Activated T-cell treated with anti-CD3 and anti-CD28 coated beads for 48 hours (primary cell): Measurements from ENCODE around the gene BCAM.
"Not testable (repeated sequence)": the region's sequence is repeated elsewhere in the genome, so short reads cannot be mapped to it uniquely, and the experiment has no call there.

Source experiments
- DNase-seq: peaks from one replicate; pipeline ENCODE4 v3.0.0-alpha.2; 2020; ENCODE audit warnings: low read depth

BCAM gene, protein sequence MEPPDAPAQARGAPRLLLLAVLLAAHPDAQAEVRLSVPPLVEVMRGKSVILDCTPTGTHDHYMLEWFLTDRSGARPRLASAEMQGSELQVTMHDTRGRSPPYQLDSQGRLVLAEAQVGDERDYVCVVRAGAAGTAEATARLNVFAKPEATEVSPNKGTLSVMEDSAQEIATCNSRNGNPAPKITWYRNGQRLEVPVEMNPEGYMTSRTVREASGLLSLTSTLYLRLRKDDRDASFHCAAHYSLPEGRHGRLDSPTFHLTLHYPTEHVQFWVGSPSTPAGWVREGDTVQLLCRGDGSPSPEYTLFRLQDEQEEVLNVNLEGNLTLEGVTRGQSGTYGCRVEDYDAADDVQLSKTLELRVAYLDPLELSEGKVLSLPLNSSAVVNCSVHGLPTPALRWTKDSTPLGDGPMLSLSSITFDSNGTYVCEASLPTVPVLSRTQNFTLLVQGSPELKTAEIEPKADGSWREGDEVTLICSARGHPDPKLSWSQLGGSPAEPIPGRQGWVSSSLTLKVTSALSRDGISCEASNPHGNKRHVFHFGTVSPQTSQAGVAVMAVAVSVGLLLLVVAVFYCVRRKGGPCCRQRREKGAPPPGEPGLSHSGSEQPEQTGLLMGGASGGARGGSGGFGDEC

DNA sequence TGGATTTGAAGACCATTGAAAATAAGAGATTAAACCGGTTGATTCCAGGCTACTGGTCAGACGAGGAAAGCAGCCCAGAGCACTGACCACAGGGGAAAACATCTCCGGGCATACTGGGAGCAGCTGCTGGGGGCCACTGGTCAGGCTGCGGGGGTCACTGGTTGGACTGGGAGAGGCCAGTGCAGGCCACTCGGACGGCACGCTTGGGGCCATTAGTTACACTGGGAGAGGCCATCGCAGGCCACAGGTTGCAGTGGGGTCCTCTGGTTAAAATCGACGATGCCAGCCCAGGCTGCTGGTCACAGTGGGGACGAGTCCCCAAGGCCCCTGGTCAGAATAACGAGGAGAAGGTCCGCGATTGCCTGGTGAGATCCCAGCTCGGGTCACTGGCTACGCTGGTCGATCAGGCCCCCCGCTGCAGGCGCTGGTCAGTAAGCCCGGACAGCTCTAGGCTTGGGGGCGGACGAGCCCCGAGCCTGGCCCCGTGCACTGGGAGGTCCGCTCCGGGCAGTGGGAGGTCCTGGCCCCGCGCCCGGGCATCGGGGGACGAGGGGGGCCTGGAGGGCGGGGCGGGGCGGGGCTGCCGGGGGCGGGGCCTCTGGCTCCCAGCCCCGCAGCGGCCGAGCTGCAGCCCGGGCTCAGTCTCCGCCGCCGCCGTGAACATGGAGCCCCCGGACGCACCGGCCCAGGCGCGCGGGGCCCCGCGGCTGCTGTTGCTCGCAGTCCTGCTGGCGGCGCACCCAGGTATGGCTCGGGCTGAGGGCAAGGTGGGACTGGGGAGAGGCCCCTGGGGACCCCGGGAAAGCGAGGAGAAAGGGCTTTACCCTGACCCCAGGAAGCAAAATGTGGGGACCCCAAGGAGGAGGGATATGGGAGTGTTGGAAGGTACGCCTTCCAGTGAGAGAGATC lies at the start of gene BCAM:
TSS of gene BCAM (plus strand) at position 641 of the 909 bp plus-strand sequence. CDS start at position 663, 22 bp downstream.
- DNase-seq = no peak

DNA sequence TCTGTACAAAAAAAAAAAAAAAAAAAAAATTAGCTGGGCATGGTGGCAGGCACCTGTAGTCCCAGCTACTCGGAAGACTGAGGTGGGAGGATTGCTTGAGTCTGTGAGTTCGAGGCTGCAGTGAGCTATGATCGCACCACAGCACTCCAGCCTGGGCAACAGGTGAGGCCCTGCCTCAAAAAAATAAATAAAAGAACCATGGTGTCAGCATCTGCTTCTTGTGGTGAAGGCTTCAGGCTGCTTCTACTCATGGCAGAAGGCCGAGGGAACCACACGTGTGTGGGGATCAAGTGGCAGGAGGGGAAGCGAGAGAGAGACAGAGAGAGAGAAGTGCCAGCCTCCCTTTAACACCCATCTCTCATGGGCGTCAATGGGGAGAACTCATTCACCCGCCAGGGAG lies 46.9 kb upstream of the BCAM start:
- no peak for DNase-seq

DNA sequence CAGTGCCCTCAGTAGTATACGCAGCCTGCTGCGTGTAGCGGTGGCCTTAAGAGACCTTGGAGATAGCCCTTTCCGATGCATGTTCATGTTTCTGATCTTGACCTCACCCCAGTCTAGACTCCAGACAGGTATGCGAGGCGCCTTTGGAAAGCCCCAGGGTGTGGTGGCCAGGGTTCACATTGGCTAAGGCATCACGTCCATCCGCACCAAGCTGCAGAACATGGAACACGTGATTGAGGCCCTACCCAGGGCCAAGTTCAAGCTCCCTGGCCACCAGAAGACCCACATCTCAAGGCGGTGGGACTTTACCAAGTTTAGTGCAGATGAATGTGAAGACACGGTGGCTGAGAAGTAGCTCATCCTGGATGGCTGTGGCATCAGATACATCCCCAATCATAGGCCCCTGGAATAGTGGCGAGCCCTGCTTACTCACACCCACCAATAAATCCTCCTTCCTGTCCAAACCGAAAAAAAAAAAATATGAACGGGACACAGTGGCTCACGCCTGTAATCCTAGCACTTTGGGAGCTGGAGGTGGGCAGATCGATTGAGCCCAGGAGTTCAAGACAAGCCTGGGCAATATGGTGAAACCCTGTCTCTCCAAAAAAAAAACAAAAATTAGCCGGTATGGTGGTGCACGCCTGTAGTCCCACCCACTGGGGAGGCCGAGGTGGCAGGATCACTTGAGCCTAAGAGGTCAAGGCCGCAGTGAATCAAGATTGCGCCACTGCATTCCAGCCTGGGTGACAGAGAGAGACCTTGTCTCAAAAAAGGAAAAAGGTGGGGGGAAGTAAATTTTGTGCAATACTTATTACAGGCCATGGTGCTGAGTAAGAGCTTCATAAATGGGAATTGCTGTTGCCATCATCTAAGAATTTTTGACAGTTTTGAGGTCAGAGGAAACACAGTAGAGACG lies 43.6 kb upstream of the BCAM start:
- DNase-seq = no peak

GRCh38 chr19:44765949-44766335 lies 43.0 kb upstream of the BCAM start:
- DNase-seq = no peak

DNA sequence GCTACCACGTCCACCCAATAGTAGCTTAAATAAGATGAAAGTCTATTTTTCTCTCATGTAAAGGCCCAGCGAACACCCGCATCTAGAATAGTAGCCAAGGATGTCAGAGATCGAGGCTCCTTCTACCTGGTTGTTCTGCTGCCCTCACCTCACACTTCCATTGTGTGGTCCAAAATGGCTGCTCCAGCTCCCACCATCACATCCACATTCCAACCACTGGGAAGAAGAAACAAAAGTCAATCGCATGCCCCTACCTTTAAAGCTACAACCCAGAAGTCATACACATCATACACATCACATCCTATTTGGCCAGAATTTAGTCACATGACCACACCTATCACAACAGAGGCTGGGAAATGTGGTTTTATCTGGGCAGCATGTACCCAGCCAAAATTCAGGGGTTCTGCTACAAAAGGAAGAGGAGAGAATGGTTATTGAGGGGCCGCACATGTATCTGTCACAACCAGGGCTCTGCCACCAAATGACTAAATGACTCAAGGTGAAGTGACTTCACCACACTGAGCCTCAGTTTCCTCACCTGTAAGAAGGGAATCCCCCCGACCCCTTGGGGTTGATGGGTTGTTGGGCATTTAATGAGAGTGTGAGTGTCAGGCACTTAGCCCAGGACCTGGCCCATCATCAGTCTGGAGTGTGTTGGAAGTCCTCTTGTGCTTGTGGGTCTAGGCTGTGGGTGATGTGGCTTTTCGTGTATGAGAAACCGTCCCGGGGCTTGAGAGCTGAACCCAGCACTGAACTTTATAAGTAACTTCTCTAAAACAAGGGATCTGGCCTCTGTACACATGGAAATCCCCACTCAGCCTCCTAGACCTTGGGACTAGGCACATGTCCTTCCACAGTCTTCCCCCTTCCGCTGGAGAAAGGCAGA lies 41.4 kb upstream of the BCAM start:
- no peak for DNase-seq

- DNase-seq = peak; percentile 97
Measured at GRCh38 chr19:44770550-44771257, 38.2 kb upstream of the BCAM start.

DNA sequence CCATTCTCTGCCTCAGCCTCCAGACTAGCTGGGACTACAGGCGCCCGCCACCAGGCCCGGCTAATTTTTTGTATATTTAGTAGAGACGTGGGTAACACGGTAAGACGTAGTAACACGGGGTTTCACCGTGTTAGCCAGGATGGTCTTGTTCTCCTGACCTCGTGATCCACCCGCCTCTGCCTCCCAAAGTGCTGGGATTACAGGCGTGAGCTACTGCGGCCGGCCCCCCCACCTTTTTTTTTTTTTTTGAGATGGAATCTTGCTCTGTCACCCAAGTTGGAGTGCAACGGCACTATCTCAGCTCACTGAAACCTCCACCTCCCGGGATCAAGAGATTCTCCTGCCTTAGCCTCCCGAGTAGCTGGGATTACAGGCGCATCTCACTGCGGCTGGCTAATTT lies 36.8 kb upstream of the BCAM start:
- DNase-seq = not testable (repeated sequence)

GRCh38 chr19:44772959-44773358 lies 35.9 kb upstream of the BCAM start:
- DNase-seq = no peak

DNA sequence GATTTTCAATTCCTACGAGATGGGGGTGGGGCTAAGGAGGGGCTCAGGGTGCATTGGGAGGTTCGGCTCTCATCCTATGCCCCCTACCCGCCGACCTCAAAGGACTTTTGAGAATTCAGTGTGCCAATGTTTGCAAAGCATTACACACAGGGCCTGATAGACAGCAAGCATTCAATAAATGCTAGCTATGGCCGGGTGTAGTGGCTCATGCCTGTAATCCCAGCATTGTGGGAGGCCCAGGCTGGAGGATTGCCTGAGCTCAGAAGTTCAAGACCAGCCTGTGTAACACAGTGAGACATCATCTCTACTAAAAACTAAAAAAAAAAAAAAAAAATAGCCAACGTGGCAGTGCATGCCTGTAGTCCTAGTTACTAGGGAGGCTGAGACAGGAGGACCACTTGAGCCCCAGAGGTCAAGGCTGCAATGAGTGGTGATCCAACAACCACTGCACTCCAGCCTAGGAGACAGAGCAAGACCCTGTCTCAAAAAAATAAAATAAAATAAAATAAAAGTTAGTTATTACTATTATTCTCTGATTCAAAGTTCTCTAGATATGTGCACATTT lies 33.1 kb upstream of the BCAM start:
- no peak for DNase-seq

DNA sequence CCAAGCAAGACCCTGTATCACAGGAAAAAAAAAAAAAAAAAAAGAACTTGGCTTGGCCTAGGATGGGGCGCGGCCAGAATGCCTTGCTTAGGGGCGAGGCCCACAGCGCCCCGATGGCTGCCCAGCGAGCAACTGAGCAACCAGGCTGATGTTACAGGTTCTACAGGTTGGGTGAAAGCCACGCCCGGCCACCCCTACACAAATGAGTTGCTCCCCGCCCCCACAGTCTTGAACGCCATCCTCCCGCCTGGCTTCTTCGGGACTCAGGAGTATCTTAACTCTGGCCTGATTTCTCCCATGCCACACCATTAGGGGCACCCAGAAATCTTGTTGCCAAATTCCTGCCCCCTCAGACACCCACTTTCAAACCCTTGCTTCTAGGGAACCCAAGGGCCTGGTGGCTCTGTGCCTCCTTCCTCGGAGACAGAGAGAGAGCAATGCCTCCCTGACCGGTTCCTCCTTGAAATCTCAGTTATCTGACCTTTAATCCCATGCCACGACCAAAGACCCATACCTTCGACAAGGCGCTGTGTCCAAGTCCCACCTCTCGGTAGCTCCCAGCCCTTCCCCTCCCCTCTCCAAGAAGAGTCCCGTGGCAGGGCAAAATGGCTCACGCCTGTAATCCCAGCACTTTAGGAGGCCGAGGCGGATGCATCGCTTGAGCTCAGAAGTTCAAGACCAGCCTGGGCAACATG lies 32.4 kb upstream of the BCAM start:
- no peak for DNase-seq

DNA sequence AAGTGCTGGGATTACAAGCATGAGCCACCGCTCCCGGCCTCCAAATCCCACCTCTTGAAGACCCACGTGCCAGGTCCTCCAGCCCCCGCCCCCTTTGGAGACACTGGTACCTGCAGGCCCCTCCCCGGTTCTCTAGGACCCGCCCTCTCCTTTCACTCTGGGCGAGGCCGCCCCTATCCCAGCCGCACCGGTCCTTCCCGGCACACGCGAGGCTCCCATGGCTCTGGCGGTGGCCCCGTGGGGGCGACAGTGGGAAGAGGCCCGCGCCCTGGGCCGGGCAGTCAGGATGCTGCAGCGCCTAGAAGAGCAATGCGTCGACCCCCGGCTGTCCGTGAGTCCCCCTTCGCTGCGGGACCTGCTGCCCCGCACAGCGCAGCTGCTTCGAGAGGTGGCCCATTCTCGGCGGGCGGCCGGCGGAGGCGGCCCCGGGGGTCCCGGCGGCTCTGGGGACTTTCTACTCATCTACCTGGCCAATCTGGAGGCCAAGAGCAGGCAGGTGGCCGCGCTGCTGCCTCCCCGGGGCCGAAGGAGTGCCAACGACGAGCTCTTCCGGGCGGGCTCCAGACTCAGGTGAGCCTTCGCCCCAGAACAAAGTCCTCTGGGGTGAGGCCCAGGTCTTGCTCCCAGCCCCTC lies 31.1 kb upstream of the BCAM start, which contains the start of gene CBLC:
TSS of gene CBLC (plus strand) at position 176 of the 633 bp plus-strand sequence. CDS start at position 218, 42 bp downstream.
- no peak for DNase-seq

- DNase-seq = no peak
Measured at GRCh38 chr19:44779150-44779549, 29.8 kb upstream of the BCAM start.

GRCh38 chr19:44781694-44782093 lies 27.2 kb upstream of the BCAM start:
- not testable (repeated sequence) for DNase-seq

GRCh38 chr19:44782729-44783128 lies 26.2 kb upstream of the BCAM start:
- DNase-seq = no peak

GRCh38 chr19:44783545-44783944 lies 25.4 kb upstream of the BCAM start:
- DNase-seq = no peak

DNA sequence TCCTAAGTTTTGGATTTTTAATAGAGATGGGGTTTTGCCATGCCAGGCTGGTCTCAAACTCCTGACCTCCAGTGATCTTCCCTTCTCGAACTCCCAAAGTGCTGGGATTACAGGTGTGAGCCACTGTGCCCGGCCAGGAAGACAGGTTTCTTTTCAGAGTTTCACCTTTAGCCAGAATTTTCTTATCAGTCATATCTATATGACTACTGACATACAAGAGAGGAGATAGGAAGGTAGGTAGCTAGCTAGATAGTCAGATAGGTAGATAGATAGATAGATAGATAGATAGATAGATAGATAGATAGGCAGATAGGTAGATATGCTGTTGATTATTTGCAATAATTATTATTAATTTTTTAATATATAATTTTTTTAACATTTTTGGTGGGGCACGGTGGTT lies 23.6 kb upstream of the BCAM start:
- DNase-seq = no peak

DNA sequence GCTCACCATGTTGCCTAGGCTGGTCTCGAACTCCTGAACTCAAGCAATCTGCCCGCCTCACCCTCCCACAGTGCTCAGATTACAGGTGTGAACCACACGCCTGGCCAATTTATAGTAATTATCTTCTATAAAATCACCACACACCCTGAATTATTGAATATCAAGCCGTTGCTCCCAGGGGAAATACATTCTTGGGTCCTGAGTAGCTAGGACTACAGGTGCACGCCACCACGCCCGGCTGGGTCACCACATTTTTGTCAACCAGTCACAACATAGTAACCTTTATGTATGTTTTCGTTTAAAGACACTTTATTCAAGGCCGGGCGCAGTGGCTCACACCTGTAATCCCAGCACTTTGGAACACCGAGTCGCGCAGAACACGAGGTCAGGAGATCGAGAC lies 22.9 kb upstream of the BCAM start:
- no peak for DNase-seq

GRCh38 chr19:44788971-44789370 lies 19.9 kb upstream of the BCAM start:
- no peak for DNase-seq
